Daoy (cell line): Measurements from ENCODE around the gene TBCK. TPM values are rescaled to one million over a fixed set of nuclear protein-coding genes. Genes with fewer than 3 reads are reported as not detected.
A peak's percentile ranks its signal among the peaks of the same experiment; 100 is the strongest.
"Not testable (repeated sequence)": the region's sequence is repeated elsewhere in the genome, so short reads cannot be mapped to it uniquely, and the experiment has no call there.

ENCODE experiments used
- DNase-seq: peaks from one replicate; pipeline ENCODE4 v3.0.0-alpha.2; 2015; ENCODE audit warnings: low read depth
- total RNA-seq: library from RNA; depleted of rRNA; stranded (reverse); fragments of >200 nt; shearing (Covaris generic); gene quantifications from 2 replicates; pipeline ENCODE4 v1.2.3, GENCODE V29; 2014

TBCK gene
- total RNA-seq, 1 experiment from 2014 or later, result 7.3 TPM

- not testable (repeated sequence) for DNase-seq
Observed at GRCh38 chr4:106119949-106120555, 196.0 kb downstream of the TBCK start.

- DNase-seq, result no peak
Observed at GRCh38 chr4:106116025-106116424, 200.0 kb downstream of the TBCK start.

- DNase-seq, result no peak
Observed at GRCh38 chr4:106114270-106114669, 201.7 kb downstream of the TBCK start.

GRCh38 chr4:106111778-106112469 is 204.1 kb downstream of the TBCK start:
- not testable (repeated sequence) for DNase-seq

GRCh38 chr4:106109929-106110328 is 206.1 kb downstream of the TBCK start:
- no peak for DNase-seq

GRCh38 chr4:106105697-106106096 is 210.3 kb downstream of the TBCK start:
- DNase-seq, result no peak

- no peak for DNase-seq
Observed at GRCh38 chr4:106104276-106104675, 211.7 kb downstream of the TBCK start.

- DNase-seq, result no peak
Observed at GRCh38 chr4:106096454-106096853, 219.6 kb downstream of the TBCK start.

- DNase-seq, result no peak
Observed at GRCh38 chr4:106095408-106095807, 220.6 kb downstream of the TBCK start.

GRCh38 chr4:106092361-106093040 is 223.5 kb downstream of the TBCK start:
- no peak for DNase-seq

GRCh38 chr4:106090826-106091225 is 225.2 kb downstream of the TBCK start:
- DNase-seq, result no peak

GRCh38 chr4:106083065-106083464 is 232.9 kb downstream of the TBCK start:
- no peak for DNase-seq

- DNase-seq, result no peak
Observed at GRCh38 chr4:106080376-106080775, 235.6 kb downstream of the TBCK start.

- DNase-seq, result no peak
Observed at GRCh38 chr4:106079616-106080015, 236.4 kb downstream of the TBCK start.

GRCh38 chr4:106065018-106065417 is 251.0 kb downstream of the TBCK start:
- no peak for DNase-seq

- no peak for DNase-seq
Observed at GRCh38 chr4:106063009-106063408, 253.0 kb downstream of the TBCK start.

- DNase-seq, result peak; percentile 60
Observed at GRCh38 chr4:106062452-106062875, 253.5 kb downstream of the TBCK start.

GRCh38 chr4:106058921-106059320 is 257.1 kb downstream of the TBCK start:
- DNase-seq, result no peak

- DNase-seq, result no peak
Observed at GRCh38 chr4:106056914-106057313, 259.1 kb downstream of the TBCK start.

- no peak for DNase-seq
Observed at GRCh38 chr4:106051514-106051913, 264.5 kb downstream of the TBCK start.

GRCh38 chr4:106049490-106049889 is 266.5 kb downstream of the TBCK start:
- no peak for DNase-seq

GRCh38 chr4:106048250-106048971 is 267.6 kb downstream of the TBCK start:
- no peak for DNase-seq
